ENCODE results near the gene SUPV3L1.

DNA sequence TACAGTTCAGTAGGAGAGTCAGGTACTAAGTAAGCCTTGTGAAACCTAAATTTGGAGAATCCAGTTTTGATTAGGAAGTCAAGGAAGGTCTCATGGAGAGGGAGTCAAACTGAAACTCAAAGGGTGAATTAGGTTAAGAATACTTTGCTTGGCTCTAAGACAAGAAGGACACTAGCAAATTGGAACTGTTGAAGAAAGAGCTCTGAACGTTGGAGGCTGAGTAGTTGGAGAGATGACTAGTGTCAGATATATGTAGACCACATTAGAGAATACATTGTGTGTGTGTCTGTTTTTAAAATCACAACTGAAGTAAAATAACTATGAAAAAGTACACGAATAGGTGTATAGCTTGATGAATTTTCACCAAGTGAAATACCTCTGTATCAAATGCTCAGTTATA lies 49.8 kb upstream of the SUPV3L1 start:
- TF ChIP-seq CTCF (conservative IDR thresholded peaks at IDR 0.05; ENCODE audit: low read depth, low read length) = no peak
- no peak for TF ChIP-seq EZH2 (IDR thresholded peaks at IDR 0.05; ENCODE audit: low read length, unreplicated experiment)

All from PC-3 (cell line).